NCI-H146 (cell line): ENCODE measurements around the gene EP300.
"Not testable (repeated sequence)": the region's sequence is repeated elsewhere in the genome, so short reads cannot be mapped to it uniquely, and the experiment has no call there.

Experiments
- DNase-seq: peaks from one replicate; lab custom pipeline; 2025; lab: John Stamatoyannopoulos, UW

Gene EP300

GRCh38 chr22:41085842-41086241, 6.5 kb upstream of the EP300 start:
- no peak for DNase-seq

DNA sequence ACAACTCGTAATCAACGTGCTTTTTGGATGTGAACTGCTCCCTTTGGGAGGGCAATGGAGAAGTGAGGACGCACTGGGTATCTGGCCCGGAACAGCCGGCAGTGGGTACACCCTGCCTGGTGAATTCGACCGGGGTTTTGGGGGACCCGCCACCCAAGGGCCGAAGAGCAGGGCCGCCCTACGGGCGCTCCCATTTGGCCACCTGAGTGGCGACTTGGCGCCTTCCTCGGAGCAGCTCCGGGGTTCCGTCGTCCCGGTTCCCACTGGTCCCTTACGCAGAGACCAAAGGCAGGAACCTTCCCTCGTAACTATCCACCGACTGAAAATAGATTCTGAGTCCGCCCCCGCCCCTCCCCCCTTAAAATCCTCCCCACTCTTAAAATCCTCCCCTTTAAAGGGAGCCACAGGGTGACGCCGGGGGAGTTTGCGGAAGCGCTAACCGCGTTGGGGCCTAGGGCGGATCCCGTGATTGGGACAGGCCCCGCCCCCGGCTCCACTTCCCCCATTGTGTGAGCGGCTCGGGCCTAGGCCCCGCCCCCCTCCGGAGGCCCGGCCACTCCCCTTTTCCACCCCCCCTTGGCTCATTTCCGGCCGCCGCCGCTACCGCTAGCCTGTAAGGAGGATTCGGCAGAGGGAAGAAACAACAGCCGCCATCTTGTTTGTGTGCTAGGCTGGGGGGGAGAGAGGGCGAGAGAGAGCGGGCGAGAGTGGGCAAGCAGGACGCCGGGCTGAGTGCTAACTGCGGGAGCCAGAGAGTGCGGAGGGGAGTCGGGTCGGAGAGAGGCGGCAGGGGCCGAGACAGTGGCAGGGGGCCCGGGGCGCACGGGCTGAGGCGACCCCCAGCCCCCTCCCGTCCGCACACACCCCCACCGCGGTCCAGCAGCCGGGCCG, 1.0 kb upstream of the EP300 start:
- peak; percentile 95 for DNase-seq

DNA sequence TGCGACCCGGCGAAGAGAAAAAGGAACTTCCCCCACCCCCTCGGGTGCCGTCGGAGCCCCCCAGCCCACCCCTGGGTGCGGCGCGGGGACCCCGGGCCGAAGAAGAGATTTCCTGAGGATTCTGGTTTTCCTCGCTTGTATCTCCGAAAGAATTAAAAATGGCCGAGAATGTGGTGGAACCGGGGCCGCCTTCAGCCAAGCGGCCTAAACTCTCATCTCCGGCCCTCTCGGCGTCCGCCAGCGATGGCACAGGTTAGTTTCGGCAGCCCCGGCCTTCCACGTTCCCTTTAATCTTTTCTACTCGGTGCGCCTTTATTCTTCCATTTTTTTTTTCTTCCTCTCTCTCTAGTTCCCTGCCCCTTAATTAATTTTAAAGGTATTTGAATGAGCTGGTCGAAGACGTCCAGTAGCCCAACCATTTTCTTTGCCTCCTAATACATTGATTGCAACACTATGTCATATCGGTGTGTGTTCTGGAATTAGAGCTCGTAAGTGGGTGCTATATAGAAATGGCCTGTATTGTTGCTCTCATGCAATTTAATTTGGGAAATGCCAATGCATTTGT, 537 bp downstream of the EP300 start:
- peak; percentile 25 for DNase-seq

DNA sequence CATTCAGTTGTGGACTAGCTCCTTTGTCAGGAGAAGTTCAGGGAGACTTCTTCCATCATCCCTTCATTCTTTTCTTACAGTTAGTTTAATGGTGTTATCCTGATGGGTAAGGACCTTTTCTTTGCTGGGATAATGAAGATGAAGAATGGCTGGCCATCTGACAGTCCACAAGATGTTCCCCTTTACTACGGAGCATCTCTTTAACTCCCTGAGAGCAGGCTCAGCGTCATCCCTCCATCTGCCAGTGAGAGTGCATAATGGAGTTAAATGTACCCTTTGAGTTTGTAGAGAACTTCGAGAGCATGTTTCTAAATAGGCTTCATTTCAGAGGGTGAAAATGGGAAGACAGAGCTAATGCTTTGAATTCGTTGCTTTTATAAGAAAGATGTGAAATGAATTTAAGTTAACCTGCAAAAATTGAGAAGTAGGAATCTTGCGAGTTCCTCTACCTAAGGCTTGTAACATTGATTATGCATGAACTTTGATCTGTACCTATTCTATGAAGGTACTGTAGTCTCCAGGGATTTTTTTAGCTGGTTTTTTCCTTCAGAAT, 1.7 kb downstream of the EP300 start:
- DNase-seq, result no peak

DNA sequence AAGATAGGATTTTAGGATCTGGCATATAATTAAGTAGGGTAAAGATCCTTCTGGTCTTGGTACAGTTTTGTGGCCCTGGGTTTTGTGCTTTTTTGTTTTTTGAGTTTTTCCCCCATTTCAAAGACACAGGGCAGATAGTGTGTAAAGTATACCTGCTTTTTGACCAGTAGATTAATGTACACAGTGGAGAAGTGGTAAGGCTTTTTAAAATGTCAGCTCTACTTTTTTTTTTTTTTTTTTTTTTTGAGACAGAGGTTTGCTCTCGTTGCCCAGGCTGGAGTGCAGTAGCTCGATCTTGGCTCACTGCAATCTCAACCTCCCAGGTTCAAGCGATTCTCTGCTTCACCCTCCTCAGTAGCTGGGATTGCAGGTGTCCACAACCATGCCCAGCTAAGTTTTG, 4.0 kb downstream of the EP300 start:
- DNase-seq, result no peak

DNA sequence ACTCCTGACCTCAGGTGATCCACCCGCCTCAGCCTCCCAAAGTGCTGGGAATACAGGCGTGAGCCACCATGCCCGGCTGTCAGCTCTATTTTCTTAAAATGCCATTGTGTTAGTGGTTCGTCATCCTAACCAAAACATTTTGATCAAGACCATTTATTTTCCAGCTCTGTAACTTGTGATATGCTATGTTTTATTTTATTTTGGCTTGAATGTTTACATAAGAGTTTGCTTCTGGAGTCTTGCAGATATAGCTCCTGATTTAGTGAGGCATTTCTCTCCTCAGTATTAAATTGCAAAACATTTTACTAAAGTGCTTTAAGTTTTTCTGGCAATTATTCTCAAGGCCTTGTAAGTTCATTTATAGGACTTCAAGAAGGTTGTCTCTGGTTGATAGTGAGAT, 4.4 kb downstream of the EP300 start:
- no peak for DNase-seq

DNA sequence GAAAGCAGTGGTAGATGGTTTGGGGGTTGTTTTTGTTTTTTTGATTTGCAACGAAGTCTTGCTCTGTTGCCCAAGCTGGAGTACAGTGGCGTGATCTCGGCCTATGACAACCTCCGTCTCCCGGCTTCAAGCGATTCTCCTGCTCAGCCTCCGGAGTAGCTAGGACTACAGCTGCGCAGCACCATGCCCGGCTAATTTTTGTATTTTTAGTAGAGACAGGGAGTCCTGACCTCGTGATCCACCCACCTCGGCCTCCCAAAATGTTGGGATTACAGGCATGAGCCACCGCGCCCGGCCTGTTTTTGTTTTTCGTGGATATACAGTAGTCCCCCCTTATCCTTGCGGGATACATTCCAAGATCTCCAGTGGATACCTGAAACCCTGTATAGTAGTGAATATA, 6.6 kb downstream of the EP300 start:
- no peak for DNase-seq

DNA sequence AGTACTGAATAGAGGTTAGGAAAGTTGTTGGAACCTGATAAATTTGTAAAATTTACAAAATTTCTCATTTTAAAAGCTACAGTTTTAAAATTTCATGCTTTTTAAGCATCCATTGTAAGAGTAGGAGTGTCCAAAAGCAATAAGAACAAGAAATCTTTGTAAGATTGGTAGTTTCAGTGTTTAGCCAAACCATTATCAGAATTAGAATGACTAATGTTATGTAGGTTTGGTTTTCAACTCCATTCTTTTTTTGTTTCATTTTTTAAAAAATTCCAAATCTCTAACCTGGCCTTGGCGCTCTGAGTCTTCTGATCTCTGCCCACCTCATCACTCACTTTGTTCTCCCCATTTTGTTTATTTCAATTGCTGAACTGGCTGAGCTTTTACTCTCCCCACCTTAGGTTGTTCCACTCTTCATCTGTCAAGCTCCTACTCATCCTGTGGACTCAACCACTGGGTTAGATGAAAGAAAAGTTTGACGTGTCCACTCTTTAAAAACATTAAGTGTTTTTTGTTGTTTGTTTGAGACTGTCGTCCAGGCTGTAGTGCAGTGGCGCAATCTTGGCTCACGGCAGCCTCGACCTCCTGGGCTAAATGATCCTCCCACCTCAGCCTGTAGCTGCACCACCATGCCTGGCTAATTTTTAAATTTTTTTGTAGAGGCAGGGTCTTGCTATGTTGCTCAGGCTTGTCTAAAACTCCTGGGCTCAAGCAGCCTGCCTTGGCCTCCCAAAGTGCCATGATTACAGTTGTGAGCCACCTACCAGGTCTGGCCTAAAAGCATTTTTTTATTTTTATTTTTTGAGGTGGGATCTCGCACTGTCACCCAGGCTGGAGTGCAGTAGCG, 14.0 kb downstream of the EP300 start:
- DNase-seq, result no peak

DNA sequence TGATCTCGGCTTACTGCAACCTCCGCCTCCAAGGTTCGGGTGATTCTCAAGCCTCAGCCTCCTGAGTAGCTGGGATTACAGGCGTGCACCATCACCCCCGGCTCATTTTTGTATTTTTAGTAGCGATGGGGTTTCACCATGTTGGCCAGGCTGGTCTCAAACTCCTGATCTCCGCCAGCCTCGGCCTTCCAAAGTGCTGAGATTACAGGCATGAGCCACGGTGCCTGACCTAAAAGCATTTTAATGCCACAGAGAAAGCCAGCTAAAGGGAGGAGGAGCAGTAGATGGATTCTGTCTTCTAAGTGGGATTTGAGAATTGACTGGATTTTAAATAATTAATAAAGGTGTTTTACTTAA, 14.6 kb downstream of the EP300 start:
- not testable (repeated sequence) for DNase-seq

- no peak for DNase-seq
Observed at GRCh38 chr22:41110968-41111367, 18.6 kb downstream of the EP300 start.

DNA sequence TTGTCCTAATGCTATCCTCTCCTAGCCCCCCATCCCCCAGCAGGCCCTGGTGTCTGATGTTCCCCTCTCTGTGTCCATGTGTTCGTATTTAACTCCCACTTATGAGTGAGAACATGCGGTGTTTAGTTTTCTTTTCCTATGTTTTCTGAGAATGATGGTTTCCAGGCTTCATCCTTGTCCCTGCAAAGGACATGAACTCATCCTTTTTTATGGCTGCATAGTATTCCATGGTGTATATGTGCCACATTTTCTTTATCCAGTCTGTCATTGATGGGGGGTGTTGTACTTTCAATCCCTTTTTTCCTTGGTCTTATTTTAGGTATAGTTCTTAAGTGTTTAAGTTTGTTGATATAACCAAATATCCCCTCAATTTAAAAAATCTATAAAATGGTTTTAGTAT, 23.9 kb downstream of the EP300 start:
- no peak for DNase-seq

GRCh38 chr22:41117127-41117965, 25.0 kb downstream of the EP300 start:
- no peak for DNase-seq

DNA sequence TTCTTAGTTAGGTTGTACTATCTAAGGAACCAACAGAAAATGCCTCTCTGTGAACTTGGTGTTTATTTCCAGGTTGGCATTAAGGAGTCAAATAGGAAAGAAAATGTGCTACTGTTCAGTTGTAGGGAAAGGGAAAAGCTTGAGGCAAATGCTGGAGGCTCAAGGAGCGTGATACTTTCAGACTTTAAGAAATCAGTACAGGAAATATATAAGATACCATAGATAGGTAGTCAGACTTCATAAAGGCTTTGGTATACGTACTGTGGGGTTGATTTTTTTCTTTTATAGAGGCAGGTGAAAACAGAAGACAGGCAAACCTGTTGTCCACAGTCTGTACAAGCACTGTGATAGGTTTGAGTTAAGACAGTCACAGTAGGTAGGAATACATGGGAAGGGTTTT, 30.8 kb downstream of the EP300 start:
- DNase-seq, result no peak

DNA sequence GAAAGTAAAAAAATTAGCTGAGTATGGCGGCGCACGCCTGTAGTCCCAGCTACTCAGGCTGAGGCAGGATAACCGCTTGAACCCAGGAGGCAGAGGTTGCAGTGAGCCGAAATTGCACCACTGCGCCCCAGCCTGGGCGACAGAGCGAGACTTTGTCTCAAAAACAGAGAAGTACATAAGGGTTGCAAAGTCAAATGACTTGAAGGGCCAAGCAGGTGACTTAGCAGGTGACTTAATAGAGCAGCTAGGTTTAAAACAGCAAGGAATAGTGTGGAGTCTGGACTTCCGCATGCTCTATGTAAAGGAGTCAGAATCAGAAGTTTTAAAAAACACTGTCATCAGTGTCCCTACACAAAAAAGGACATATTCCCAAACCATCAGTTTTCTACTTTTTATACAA, 31.7 kb downstream of the EP300 start:
- DNase-seq, result no peak

DNA sequence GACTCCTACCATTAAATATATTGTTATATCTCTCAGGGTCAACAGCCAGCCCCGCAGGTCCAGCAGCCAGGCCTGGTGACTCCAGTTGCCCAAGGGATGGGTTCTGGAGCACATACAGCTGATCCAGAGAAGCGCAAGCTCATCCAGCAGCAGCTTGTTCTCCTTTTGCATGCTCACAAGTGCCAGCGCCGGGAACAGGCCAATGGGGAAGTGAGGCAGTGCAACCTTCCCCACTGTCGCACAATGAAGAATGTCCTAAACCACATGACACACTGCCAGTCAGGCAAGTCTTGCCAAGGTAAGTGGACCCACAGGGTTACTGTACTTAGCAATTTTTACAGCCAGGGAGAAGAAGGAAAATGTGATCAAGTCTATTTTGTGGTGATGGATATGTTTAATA, 35.1 kb downstream of the EP300 start:
- no peak for DNase-seq

DNA sequence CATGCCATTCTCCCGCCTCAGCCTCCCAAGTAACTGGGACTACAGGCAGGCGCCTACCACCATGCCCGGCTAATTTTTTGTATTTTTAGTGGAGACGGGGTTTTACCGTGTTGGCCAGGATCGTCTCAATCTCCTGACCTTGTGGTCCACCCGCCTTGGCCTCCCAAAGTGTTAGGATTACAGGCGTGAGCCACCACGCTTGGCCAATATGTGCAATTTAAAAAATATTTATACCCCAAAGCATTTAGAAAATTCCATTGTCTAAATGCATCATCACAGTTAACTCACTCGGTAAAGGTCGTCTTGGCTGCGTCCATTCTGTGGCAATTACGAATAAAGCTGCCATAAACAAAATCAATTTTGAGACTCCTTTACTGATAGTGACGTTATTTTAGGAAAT, 36.2 kb downstream of the EP300 start:
- DNase-seq, result no peak

DNA sequence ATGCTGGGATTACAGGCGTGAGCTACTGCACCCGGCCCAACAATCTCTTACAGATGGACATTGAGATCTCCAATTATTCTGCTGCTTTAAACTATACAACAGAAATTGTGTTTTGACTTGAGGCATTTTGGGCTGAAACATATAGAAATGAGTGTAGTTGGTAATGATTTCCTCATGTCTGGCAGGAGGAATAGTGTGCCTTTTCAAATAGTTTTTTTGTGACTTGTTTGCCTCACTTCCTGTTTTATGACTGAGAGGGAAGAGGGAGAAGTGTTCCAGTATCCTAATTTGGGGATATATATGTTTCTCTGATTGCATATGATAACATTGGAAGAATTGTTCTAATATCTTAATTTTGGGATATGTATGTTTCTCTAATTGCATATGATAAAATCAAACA, 40.2 kb downstream of the EP300 start:
- no peak for DNase-seq

DNA sequence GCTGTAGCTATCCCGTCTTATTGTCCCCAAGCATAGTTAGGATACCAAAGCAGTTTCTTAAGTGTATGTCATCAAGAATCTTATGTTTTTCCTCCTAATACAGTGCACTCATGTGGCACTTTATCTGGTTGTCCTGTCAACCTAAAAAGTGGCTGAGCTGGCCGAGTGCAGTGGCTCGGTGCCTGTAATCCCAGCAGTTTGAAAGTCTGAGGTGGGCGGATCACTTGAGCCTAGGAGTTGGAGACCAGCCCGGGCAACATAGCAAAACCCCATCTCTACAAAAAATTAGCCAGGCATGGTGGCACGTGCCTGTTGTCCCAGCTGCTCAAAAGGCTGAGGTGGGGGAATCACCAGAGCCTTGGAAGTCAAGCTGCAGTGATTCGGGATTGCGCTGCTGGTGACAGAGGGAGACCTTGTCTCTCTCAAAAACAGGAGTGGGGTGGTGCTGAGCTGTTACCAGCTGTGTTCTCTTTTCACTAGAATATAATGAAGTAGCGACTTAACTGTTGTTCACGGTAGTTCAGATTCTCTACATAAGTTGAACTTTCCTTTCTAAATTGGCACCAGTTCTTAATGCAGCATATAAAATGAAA, 48.1 kb downstream of the EP300 start:
- DNase-seq, result no peak

- not testable (repeated sequence) for DNase-seq
Observed at GRCh38 chr22:41145921-41146320, 53.5 kb downstream of the EP300 start.

DNA sequence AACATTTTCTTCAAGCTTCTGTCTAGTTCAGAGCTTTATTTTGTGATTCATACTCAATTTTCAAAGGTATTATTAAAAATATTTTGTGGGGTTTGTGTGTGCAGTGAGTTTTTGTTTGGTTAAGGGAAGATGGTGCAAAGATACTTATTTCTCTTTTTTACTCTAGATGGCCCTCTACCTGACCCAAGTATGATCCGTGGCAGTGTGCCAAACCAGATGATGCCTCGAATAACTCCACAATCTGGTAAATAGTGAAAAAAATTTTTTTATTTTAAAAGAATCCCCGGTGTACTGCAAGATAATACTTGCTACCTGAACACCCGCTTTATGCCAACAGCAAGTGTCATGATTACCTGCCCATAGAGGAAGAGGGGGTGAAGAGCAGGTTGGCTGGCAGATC, 54.2 kb downstream of the EP300 start:
- no peak for DNase-seq

GRCh38 chr22:41147722-41148121, 55.3 kb downstream of the EP300 start:
- DNase-seq, result no peak
